Pericardium fibroblast (primary cell): ENCODE results near the gene ASB9. TPM values are rescaled to one million over a fixed set of nuclear protein-coding genes. Genes with fewer than 3 reads are reported as not detected.

ENCODE experiments used
- total RNA-seq: library from RNA; depleted of rRNA; stranded (reverse); fragments of >200 nt; gene quantifications from 2 replicates; pipeline ENCODE4 v1.2.3, GENCODE V29; 2015

ASB9 gene, protein sequence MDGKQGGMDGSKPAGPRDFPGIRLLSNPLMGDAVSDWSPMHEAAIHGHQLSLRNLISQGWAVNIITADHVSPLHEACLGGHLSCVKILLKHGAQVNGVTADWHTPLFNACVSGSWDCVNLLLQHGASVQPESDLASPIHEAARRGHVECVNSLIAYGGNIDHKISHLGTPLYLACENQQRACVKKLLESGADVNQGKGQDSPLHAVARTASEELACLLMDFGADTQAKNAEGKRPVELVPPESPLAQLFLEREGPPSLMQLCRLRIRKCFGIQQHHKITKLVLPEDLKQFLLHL
- 0.17 and 0.23 TPM in 2 replicates for total RNA-seq

DNA sequence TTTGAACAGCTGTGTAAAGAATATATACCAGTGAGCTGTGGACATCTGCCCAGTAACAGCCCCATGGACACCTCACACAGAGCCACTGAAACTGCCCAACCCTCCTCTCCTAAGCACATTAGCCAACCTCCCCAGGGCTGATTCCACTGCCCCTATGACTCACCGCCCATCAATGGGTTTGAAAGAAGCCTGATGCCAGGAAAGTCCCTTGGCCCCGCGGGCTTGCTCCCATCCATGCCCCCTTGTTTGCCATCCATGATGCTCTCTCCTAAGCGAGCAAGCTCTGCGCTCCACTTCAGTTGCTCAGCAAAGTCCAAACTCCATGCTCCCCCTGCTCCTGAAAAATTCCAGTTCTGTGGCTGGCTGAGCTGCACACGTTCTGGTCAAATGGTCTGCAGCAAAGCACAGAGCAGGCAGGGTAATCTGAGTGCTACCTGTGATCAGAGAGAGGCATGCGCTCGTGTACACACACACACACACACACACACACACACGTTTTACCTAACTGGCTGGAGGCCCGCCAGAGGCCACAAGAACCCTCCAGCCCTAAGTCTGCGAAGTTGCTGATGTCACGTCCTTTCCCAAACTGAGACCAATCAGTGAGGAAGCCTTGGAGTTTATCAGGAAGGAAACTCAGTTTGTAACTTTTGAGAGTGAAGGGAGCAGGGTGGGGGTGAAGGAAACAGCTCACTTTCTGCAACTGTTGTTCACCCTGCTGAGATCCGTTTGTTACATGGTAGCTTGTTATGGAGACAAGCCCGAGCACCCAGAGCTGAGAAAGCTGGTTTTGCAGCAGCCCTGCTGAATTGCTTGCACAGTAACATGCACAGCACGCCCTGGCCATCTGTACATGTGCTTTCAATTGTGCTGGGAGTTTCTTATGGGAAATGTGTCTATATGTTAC lies at the start of gene ASB9:
ASB9 (minus strand) TSS at position 466 of the 904 bp plus-strand sequence; CDS start at position 257, 209 bp downstream.

DNA sequence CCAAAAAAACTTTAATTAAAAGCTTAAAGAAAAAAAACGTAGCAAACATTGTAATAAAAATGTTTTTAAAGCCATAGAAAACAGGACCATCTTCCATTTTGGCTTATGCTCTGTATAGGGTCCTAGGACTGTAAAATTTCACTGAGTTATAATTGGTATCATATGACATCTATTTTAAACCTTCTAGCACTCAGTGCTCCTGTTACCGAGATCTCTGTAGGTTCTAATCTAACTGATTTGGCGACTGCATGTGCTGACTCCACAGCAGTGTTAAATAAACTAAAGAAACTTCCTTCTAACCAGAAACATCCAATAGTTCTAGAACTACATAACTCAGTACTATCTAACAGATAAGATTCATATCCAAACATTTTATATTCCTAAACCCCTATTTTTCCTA lies 45.6 kb upstream of the ASB9 start, which contains the start of gene ASB11:
ASB11 (minus strand) TSS at position 132 of the 400 bp plus-strand sequence; CDS start at position 97, 35 bp downstream.

Other genes with a start within 250 kb of the ASB9 start
- not detected in 2 replicates for gene ASB11, start 45.6 kb upstream of the ASB9 start, total RNA-seq
- gene PIGA, start 65.4 kb upstream of the ASB9 start, total RNA-seq, result 3.9 and 5.0 TPM in 2 replicates
- 0.58 and 6.6 TPM in 2 replicates for gene VEGFD, start 114.3 kb upstream of the ASB9 start, total RNA-seq
- 24.7 and 30.8 TPM in 2 replicates for gene PIR, start 223.2 kb upstream of the ASB9 start, total RNA-seq
- gene BMX, start 230.7 kb upstream of the ASB9 start, total RNA-seq, result not detected in 2 replicates